GM18858 (cell line): Measurements from ENCODE around the gene SYTL3.
"Not testable (repeated sequence)": the region's sequence is repeated elsewhere in the genome, so short reads cannot be mapped to it uniquely, and the experiment has no call there.

Source experiments
- ATAC-seq: cut with Tn5 transposase; IDR thresholded peaks from one replicate; pipeline ENCODE4 v1.9.1; 2021; ENCODE audit not compliant: unreplicated experiment

Gene SYTL3

GRCh38 chr6:158638324-158638854 lies 11.5 kb upstream of the SYTL3 start:
- ATAC-seq, result no peak

GRCh38 chr6:158639056-158639455 lies 10.8 kb upstream of the SYTL3 start:
- no peak for ATAC-seq

- no peak for ATAC-seq
These were observed 9.3 kb upstream of the SYTL3 start for GRCh38 chr6:158640519-158640918.

GRCh38 chr6:158642097-158642601 lies 7.7 kb upstream of the SYTL3 start:
- no peak for ATAC-seq

GRCh38 chr6:158643836-158644230 lies 6.0 kb upstream of the SYTL3 start:
- ATAC-seq, result peak; percentile 0

GRCh38 chr6:158644231-158645063 lies 5.4 kb upstream of the SYTL3 start, which contains the start of gene DYNLT1:
Gene DYNLT1, minus strand, starts transcription at chr6:158644743. Its CDS starts 35 bp downstream, at chr6:158644708.
- ATAC-seq, result peak; percentile 25

GRCh38 chr6:158645064-158646022 lies 4.5 kb upstream of the SYTL3 start:
- ATAC-seq, result no peak

- no peak for ATAC-seq
These were observed 3.6 kb upstream of the SYTL3 start for GRCh38 chr6:158646023-158646910.

GRCh38 chr6:158647501-158647900 lies 2.4 kb upstream of the SYTL3 start:
- ATAC-seq, result no peak

- ATAC-seq, result peak; percentile 35
These were observed 1.1 kb upstream of the SYTL3 start for GRCh38 chr6:158648682-158649131.

- ATAC-seq, result not testable (repeated sequence)
These were observed 2.3 kb downstream of the SYTL3 start for GRCh38 chr6:158651981-158652737.

GRCh38 chr6:158653577-158654354 lies 3.9 kb downstream of the SYTL3 start:
- ATAC-seq, result peak; percentile 54

- no peak for ATAC-seq
These were observed 4.6 kb downstream of the SYTL3 start for GRCh38 chr6:158654498-158654897.

GRCh38 chr6:158654960-158655489 lies 5.2 kb downstream of the SYTL3 start:
- no peak for ATAC-seq

- ATAC-seq, result no peak
These were observed 6.0 kb downstream of the SYTL3 start for GRCh38 chr6:158655569-158656450.

- ATAC-seq, result not testable (repeated sequence)
These were observed 7.1 kb downstream of the SYTL3 start for GRCh38 chr6:158656986-158657385.

GRCh38 chr6:158660333-158660754 lies 10.5 kb downstream of the SYTL3 start:
- ATAC-seq, result no peak
